Measurements from ENCODE around the gene CORO2B.
"Not testable (repeated sequence)": the region's sequence is repeated elsewhere in the genome, so short reads cannot be mapped to it uniquely, and the experiment has no call there.

The CORO2B gene

GRCh38 chr15:68593341-68593740 lies 14.5 kb downstream of the CORO2B start:
- DNase-seq: no peak

GRCh38 chr15:68593828-68594532 lies 15.2 kb downstream of the CORO2B start:
- no peak for DNase-seq

GRCh38 chr15:68594533-68595259 lies 15.9 kb downstream of the CORO2B start:
- DNase-seq: no peak

DNA sequence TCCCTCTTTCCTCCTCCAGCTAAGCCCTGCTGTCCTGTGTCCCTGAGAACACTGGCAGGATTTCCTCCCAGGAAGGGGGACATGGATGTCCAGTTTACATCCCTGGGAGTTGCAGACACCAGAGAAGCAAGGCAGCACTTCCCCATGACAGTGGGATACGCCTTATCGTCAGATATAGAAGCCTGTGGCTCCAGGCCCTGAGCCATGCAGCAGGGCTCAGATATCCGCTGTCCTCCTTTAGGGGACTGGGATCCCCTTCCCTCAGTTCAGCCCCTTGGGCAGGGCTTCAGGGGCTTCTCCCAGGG lies 16.4 kb downstream of the CORO2B start:
- no peak for DNase-seq

DNA sequence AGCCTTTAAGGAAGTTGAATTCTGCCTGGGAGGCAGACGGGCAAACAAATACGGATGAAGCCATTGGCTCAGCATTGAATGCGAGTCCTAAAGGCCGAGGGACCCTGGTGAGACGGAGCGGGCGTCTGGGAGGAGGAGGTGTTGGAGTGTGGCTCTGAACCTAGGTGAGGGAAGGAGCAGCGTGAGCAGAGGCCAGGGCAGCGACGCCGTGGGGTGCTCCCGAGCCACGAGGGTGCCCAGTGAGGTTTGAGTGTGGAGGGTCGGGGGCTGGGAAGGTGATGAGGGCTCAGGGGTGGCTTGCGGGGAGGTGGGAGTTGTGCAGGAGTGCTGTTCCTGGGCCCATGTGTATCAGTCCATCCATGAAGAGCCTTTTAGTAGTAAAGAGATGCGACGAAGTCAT lies 17.0 kb downstream of the CORO2B start:
- DNase-seq: no peak

DNA sequence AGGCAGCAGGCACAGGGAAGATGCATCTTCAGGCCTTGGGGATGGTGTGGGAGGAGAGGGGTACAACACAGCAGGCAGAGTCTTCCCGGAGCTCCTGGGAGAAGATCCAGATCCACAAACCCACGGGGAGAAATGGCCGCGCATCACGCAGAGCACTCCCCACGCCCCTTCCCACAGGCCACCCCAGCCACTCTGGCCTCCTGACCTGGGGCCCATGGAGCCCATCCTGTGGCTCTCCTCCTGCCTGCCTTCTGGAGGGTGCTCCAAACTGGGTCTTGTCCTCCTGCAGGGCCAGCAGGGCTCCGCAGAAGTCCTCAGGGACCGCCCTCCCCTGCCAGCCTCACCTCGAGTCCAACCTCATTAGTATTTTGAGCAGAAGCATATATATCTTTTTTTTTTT lies 17.9 kb downstream of the CORO2B start:
- DNase-seq: no peak

- DNase-seq: no peak
These were observed 18.8 kb downstream of the CORO2B start for GRCh38 chr15:68597581-68597980.

- DNase-seq: no peak
These were observed 19.7 kb downstream of the CORO2B start for GRCh38 chr15:68598171-68599152.

DNA sequence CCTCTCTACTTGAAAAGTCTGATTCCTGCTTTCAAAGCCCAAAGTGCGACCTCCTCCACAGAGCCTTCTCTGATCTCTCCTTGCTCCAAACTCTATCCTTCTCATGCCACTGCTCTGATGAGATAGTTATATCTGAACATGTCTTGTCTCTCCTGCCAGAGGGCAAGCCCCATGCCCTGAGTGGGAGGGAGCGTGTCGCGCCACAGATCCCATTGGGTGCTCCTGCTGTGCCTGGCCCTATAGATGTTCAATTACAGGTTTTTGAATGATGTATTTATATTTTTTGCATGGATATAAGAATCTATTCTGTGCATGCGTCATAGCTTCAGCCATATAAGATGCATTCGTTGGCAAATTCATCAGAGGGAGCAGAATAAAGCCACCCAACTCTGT lies 20.4 kb downstream of the CORO2B start:
- no peak for DNase-seq

DNA sequence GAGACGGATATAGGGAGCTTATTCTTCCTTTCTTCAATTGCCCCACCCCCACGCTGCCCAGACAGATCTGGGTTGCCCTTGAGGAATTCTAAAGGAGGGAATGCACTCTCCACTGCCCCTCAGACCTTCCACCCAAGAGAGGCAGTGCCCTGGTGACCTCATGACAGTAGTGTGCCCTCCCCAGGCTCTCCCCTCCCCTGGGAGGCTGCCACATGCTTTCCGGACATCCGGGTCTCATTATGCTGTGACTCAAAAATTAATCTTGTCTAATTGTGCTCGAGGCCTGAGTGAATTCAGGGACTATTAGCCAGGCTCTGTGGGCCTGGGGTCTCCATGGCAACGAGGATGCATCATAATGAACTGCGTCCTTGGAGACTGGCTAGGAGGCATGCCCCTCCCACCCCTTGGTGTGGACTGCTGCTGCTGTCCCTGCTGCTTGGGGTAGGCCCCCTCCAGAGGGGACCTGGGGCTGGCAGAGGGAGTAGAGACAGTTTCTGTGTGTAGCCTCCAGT lies 20.8 kb downstream of the CORO2B start:
- DNase-seq: no peak

DNA sequence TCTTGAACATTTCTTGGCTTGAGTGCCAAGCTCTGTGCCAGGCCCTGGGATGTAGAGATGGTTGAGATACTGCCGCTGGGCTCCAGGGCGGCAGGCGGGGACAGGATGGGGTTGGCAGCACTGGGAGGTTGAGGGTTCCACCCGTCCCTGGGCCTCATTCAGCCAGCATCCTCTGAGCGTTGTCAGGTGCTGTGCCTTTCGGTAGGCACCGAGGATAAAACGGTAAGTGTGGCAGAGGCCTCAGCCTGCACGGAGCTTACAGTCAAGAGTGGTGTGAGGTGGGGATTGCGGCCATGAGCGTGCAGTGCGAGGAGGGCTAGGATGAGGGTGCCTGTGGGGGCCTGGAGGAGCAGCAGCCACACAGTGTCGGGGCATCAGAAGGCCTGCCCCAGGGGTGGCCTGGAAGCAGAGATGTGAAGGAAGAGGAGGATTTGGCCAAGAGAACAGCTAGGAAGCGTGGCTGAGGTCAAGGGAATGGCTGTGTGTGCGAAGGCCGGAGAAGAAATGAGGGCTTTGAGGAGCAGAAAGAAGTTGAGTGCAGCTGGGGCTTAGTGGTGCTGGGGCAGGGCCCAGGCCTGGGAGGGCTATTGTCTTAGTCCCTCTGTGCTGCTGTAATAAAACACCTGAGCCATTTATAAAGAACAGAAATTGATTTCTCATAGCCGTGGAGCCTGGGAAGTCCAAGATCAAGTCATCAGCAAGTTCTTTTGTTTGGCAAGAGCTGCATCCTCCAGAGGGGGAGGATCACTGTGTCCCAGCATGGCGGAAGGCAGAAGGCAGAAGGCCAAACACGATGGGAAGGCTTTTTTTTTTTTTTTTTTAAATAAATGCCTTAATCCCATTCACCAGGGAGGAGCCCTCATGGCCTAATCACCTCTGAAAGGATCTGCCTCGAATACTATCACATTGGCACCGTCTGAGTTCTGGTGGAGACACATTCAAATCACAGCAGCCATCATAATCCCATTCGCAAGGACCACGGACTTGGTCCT lies 22.7 kb downstream of the CORO2B start:
- no peak for DNase-seq

- no peak for DNase-seq
These were observed 23.8 kb downstream of the CORO2B start for GRCh38 chr15:68602459-68603215.

- DNase-seq: no peak
These were observed 24.4 kb downstream of the CORO2B start for GRCh38 chr15:68603216-68603595.

DNA sequence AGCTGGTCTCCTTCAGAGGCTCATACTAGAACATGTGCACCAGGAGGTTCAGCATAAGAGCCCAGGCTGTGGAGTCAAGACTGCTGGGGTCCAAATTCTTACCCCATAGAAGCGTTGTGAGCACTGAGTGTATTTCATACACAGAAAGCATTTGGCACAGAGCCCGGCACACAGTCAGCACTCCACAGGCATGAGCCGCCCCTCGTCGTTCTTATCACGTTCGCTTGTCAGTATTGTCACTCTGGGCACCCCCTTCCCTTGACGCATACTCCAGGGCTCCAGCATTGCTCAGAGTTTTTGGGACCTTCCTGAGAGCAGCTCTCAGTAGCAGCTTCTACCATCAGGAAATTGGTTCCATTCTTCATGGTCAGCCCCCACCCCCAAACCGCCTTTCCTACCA lies 25.2 kb downstream of the CORO2B start:
- DNase-seq: no peak

- not testable (repeated sequence) for DNase-seq
These were observed 26.2 kb downstream of the CORO2B start for GRCh38 chr15:68604840-68605478.

GRCh38 chr15:68606375-68606774 lies 27.6 kb downstream of the CORO2B start:
- DNase-seq: no peak

GRCh38 chr15:68608206-68608843 lies 29.5 kb downstream of the CORO2B start:
- DNase-seq: no peak

DNA sequence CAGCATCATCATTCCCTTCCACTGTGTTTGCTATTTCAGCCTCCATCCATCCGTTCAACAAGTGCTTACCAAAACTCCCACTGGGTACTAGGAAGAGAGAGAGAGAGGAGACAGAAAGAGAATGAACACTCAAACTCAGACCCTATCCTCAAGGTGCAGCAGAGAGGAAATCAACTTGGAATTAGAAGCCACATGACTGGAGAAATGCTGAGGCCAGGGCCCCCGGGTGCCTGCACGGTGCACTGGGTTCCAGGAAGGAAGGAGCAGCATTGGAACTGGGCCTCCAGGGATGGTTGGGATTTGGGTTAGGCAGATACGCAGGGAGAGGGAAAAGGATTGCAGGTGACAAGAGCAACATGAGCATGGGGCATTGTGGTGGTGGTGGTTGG lies 30.0 kb downstream of the CORO2B start:
- DNase-seq: no peak

GRCh38 chr15:68609629-68610028 lies 30.8 kb downstream of the CORO2B start:
- DNase-seq: no peak

- DNase-seq: no peak
These were observed 32.0 kb downstream of the CORO2B start for GRCh38 chr15:68610825-68611224.

Data from activated naive CD4-positive, alpha-beta T cell (primary cell).